Measurements from ENCODE around the gene GTF2I.
"Not testable (repeated sequence)": the region's sequence is repeated elsewhere in the genome, so short reads cannot be mapped to it uniquely, and the experiment has no call there.

- not testable (repeated sequence) for TF ChIP-seq CTCF, POLR2A (IDR thresholded peaks at IDR 0.05)
Measured at GRCh38 chr7:74758982-74759381, 101.5 kb downstream of the GTF2I start.
